Neutrophil (primary cell): ENCODE data around the gene LIMA1.

Experiments used
- H3K27ac ChIP-seq: fragments of 200-600 bp; sonication (generic); 2 replicates; pipeline ENCODE4 v1.5.1; 2016; ENCODE audit warnings: mild to moderate bottlenecking, moderate library complexity
- H3K27me3 ChIP-seq: fragments of 200-600 bp; sonication (generic); 2 replicates; pipeline ENCODE4 v1.6.0; 2016; ENCODE audit warnings: mild to moderate bottlenecking
- H3K36me3 ChIP-seq: fragments of 200-600 bp; sonication (generic); 2 replicates; pipeline ENCODE4 v1.5.1; 2017
- H3K4me1 ChIP-seq, 2 experiments: fragments of 200-600 bp in 1 of 2; sonication (generic) in 1 of 2; 1 replicate in 1 of 2; 2 replicates in 1 of 2; pipeline versions ENCODE4 v1.5.1 to v1.6.1; 2013 to 2016; ENCODE audit warnings: low read depth in 1 of 2, low read length in 1 of 2, mild to moderate bottlenecking in 1 of 2, moderate library complexity in 1 of 2; ENCODE audit not compliant: control insufficient read depth in 1 of 2, insufficient read depth in 1 of 2
- H3K4me3 ChIP-seq, 2 experiments: fragments of 200-600 bp in 1 of 2; sonication (generic) in 1 of 2; 1 replicate in 1 of 2; 2 replicates in 1 of 2; pipeline ENCODE4 v1.5.1; 2013 to 2016; ENCODE audit warnings: low read depth in 1 of 2, low read length in 1 of 2, mild to moderate bottlenecking in 1 of 2, moderate library complexity in 1 of 2
- H3K9me3 ChIP-seq: fragments of 200-600 bp; sonication (generic); 2 replicates; pipeline ENCODE4 v1.5.1; 2016
- CTCF ChIP-seq: fragments of 200-600 bp; sonication (generic); IDR thresholded peaks from 2 replicates; pipeline ENCODE4 v1.5.1; 2016; ENCODE audit warnings: antibody characterized with exemption

LIMA1 gene

GRCh38 chr12:50190859-50191258, 92.5 kb downstream of the LIMA1 start:
- no peak overlapping the region for H3K27ac ChIP-seq
- H3K9me3 ChIP-seq = no peaks in the 10 kb centered on the region
- H3K4me1 ChIP-seq = no peaks in the 10 kb centered on the region
- H3K27me3 ChIP-seq = no peaks in the 10 kb centered on the region
- H3K36me3 ChIP-seq = no peaks in the 10 kb centered on the region
- H3K4me3 ChIP-seq = no peak overlapping the region
- no peak for TF ChIP-seq CTCF

- Histone ChIP-seq H3K4me3 (no peak overlapping the region), H3K36me3 (no peaks in the 10 kb centered on the region), H3K27me3 (no peaks in the 10 kb centered on the region), H3K4me1 (no peaks in the 10 kb centered on the region), H3K27ac (no peak overlapping the region), H3K9me3 (no peaks in the 10 kb centered on the region)
- TF ChIP-seq CTCF = no peak
Measured at GRCh38 chr12:50188875-50189575, 94.3 kb downstream of the LIMA1 start.

DNA sequence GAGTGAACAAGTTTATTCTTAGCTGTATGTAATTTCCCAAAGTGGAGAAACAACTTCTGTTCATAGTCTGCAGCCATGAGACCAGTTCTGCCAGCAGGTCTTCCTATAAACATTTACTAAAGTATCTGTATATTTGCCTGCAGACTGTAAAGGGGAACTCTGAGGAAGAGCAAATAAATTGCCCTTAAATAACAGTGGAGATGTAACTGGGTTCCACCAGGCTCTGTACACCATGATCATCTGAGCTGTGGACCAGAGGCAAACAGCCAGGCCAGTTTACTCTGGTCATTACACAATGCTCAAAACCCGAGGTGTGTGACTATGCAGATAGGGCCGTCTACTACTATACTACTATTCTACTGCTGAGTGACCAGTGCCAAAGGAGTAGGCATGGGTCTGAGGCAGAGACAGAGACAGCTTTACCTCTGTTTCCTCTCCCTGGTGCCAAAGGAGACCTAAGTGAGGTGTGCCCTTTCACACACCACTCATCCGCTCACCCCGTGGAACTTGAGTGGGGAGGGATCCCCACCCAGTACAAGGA, 95.0 kb downstream of the LIMA1 start:
- Histone ChIP-seq H3K27me3 (no peaks in the 10 kb centered on the region), H3K4me1 (no peaks in the 10 kb centered on the region), H3K9me3 (no peaks in the 10 kb centered on the region), H3K36me3 (no peaks in the 10 kb centered on the region), H3K27ac (no peak overlapping the region), H3K4me3 (no peak overlapping the region)
- TF ChIP-seq CTCF = no peak

DNA sequence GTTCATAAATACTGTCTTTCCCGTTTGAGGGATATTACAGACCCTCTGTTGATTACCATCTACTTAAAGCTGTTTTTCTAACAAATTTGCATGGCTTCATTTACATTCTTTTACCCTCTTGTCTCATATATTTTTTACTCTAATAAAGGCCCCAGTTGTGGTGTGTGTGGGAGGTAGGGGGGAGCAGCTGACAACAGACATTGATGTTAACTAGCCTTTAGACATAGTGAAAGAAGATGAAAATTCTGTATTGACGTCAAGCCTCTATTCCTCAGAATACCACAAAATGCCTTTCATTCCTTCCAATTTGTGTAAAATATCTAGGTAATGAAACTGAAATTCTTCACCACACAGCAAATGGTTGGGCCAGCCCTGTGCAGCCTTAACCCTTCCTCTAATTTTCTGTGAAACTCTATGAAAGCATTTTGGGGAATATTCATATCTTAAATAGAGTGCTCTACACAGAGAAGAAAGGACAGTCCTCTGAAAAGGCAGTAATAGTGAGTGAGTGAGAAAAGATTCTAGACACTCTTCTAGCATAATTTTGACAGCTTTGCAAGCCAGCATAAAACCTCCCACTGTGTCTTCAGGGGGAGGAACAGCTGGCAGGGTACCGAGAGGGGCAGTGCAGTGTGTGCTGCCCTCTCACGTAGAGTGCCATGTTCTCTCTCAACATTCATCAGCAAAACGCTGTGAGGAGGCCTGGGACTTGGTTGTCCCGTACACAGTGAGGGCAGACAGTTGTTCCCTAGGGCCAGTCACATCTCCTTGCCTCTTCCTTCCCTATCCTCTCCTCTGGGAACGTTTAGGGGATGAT, 96.0 kb downstream of the LIMA1 start:
- no peak for TF ChIP-seq CTCF
- H3K27ac ChIP-seq = no peak overlapping the region
- H3K4me1 ChIP-seq = no peaks in the 10 kb centered on the region
- H3K36me3 ChIP-seq = no peaks in the 10 kb centered on the region
- no peaks in the 10 kb centered on the region for H3K9me3 ChIP-seq
- H3K27me3 ChIP-seq = no peaks in the 10 kb centered on the region
- no peak overlapping the region for H3K4me3 ChIP-seq

GRCh38 chr12:50186681-50187080, 96.6 kb downstream of the LIMA1 start:
- Histone ChIP-seq H3K9me3 (no peaks in the 10 kb centered on the region), H3K36me3 (no peaks in the 10 kb centered on the region), H3K4me1 (no peaks in the 10 kb centered on the region), H3K27me3 (no peaks in the 10 kb centered on the region), H3K4me3 (no peak overlapping the region), H3K27ac (no peak overlapping the region)
- no peak for TF ChIP-seq CTCF
